GM18508 (cell line): Measurements from ENCODE around the gene CMC2.

Experiments
- ATAC-seq: cut with Tn5 transposase; IDR thresholded peaks from one replicate; pipeline ENCODE4 v1.9.1; 2021; ENCODE audit warnings: moderate number of reproducible peaks; ENCODE audit not compliant: insufficient read depth, unreplicated experiment

CMC2 gene

GRCh38 chr16:80981103-80981502 is 25.6 kb downstream of the CMC2 start:
- no peak for ATAC-seq

GRCh38 chr16:80976946-80977345 is 29.7 kb downstream of the CMC2 start:
- no peak for ATAC-seq

GRCh38 chr16:80974649-80975376 is 31.9 kb downstream of the CMC2 start:
- ATAC-seq = no peak

GRCh38 chr16:80973991-80974390 is 32.7 kb downstream of the CMC2 start:
- ATAC-seq = no peak

GRCh38 chr16:80972611-80973010 is 34.1 kb downstream of the CMC2 start:
- ATAC-seq = no peak

GRCh38 chr16:80971819-80972218 is 34.9 kb downstream of the CMC2 start:
- no peak for ATAC-seq

- ATAC-seq = no peak
These were observed 37.6 kb downstream of the CMC2 start for GRCh38 chr16:80969114-80969484.

GRCh38 chr16:80968386-80969113 is 38.1 kb downstream of the CMC2 start:
- ATAC-seq = no peak

GRCh38 chr16:80966617-80967016 is 40.1 kb downstream of the CMC2 start:
- no peak for ATAC-seq

- no peak for ATAC-seq
These were observed 42.3 kb downstream of the CMC2 start for GRCh38 chr16:80964351-80964750.

GRCh38 chr16:80962879-80963278 is 43.8 kb downstream of the CMC2 start:
- no peak for ATAC-seq

GRCh38 chr16:80958284-80958683 is 48.4 kb downstream of the CMC2 start:
- ATAC-seq = no peak

GRCh38 chr16:80954985-80955384 is 51.7 kb downstream of the CMC2 start:
- ATAC-seq = no peak

GRCh38 chr16:80948886-80949493 is 57.7 kb downstream of the CMC2 start:
- no peak for ATAC-seq

- no peak for ATAC-seq
These were observed 58.7 kb downstream of the CMC2 start for GRCh38 chr16:80947708-80948625.

- ATAC-seq = no peak
These were observed 59.4 kb downstream of the CMC2 start for GRCh38 chr16:80947239-80947638.

- ATAC-seq = no peak
These were observed 60.2 kb downstream of the CMC2 start for GRCh38 chr16:80946481-80946880.

- ATAC-seq = no peak
These were observed 66.4 kb downstream of the CMC2 start for GRCh38 chr16:80940069-80940856.

GRCh38 chr16:80938879-80939260 is 67.8 kb downstream of the CMC2 start:
- ATAC-seq = no peak
